Measurements from ENCODE around the gene PXK.
"Not testable (repeated sequence)": the region's sequence is repeated elsewhere in the genome, so short reads cannot be mapped to it uniquely, and the experiment has no call there.

The PXK gene

DNA sequence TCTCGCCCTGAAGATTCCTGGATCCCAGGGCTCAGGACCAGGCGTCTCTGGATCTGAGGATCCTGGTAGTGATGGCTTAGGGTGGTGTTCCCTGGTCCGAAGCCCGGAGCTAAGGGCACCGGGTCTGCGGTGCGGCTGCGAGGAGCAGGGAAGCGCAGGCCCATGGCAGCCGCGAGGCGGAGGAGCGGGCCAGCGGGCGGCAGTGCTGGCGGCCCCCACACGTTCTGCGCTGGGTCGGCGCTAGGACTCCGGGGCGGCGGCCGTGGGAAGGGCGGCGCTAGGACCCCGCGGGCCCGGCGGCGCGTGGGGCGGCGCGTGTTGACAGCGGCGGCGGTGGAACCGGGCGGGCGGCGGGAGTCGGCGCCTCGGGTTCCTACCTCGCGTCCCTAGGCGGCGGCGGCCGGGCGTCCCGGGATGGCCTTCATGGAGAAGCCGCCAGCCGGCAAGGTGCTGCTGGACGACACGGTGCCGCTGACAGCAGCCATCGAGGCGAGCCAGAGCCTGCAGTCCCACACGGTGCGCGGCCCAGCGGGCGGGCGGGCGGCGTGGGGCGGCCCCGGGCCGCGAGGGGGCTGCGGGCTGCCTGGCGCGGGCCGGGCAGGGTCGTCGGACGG, at the start of gene PXK:
TSS of gene PXK (plus strand) at position 318 of the 614 bp plus-strand sequence. CDS start at position 415, 97 bp downstream.
- DNase-seq, result peak in 1 of 2 experiments; percentile 47

GRCh38 chr3:58285334-58285733, 47.4 kb upstream of the PXK start:
- DNase-seq, result no peak

DNA sequence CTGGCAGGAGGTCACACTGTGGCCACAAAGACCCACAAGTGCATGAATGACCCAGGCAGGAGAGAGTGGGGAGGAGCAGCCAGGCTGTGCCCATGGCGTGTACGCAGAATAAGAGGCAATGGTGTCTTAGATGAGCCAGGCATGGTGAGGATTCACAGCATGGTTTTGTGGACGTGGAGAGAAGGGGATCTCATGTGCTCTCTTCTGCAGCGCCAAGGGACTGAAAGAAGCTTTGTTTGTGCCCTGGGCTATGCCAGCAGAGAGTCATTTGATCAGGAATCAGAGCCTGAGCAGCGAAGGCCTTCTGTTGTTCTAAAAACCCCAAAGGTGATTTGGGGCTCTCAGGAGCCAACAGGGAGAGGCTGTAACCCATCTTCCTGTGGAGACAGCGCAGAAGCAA, 45.3 kb upstream of the PXK start:
- DNase-seq, result no peak

DNA sequence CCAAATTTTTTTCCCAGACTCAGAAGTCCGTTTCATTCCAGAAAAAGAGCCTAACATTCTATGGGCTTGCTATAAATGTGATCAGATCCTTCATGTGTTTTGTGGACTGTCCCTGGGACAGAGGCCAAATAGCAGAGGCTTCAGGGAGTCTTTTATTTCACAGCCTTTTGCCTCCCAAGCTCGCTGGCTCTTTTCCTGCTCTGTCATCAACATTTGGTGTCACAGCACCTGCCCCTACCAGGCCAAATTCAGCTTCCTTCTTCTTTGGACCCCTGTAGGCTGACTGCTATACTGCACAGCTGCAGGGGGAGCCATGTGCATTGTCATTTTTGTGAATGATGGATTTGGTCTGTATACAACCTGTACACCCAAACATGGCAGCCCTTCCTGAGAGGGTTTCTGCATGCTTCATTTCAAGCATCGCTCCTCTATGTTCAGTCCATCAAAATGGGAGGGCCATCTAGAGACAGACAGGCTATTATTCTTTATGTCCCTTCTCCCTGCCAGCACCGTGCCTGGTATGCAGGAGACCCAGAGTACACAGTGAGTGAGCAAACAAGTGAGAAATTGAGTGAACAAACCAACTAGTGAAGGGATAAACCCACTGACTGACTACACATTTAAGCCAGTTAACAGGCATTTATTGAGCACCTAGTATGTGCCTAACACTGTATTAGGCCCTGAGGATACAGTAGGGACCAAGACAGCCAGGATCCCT, 44.5 kb upstream of the PXK start:
- no peak for DNase-seq

GRCh38 chr3:58288964-58289613, 43.6 kb upstream of the PXK start:
- not testable (repeated sequence) for DNase-seq

DNA sequence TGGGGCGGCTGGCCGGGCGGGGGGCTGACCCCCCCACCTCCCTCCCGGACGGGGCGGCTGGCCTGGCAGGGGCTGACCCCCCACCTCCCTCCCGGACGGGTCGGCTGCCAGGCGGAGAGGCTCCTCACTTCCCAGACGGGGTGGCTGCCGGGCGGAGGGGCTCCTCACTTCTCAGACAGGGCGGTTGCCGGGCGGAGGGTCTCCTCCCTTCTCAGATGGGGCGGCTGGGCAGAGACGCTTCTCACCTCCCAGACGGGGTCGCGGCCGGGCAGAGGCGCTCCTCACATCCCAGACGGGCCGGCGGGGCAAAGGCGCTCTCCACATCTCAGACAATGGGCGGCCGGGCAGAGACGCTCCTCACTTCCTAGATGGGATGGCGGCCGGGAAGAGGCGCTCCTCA, 42.2 kb upstream of the PXK start:
- not testable (repeated sequence) for DNase-seq

- no peak for DNase-seq
Measured at GRCh38 chr3:58291671-58292338, 40.9 kb upstream of the PXK start.

DNA sequence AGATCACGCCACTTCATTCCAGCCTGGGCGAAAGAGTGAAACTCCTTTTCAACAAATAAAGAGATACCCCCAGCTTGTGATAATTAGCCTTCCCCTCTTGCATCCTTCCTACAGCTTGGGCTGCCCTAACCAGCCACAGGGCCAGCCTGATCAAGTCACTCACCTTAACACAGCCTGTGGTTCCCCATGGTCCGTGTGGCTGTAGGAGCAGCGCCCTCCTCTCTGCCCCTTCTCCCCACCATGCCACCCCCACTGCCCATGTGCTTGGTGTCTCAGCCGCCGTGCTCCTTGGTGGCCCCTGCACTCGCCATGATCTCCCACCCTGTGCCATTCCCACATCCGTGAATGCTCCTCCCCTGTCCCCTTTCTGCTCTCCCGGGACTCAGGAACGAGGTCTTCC, 39.8 kb upstream of the PXK start:
- DNase-seq, result no peak

DNA sequence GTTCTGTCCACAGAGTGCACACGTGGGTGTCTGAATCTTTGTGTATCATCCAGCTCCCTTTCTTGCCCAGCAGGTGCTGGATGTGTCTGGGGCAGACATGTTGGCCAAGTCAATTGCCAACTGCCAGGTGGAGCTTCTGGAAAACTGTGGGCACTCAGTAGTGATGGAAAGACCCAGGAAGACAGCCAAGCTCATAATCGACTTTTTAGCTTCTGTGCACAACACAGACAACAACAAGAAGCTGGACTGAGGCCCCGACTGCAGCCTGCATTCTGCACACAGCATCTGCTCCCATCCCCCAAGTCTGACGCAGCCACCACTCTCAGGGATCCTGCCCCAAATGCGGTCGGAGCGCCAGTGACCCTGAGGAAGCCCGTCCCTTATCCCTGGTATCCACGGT, 39.2 kb upstream of the PXK start:
- DNase-seq, result no peak

GRCh38 chr3:58296269-58296668, 36.4 kb upstream of the PXK start:
- DNase-seq, result no peak

GRCh38 chr3:58296843-58297242, 35.8 kb upstream of the PXK start:
- DNase-seq, result no peak

DNA sequence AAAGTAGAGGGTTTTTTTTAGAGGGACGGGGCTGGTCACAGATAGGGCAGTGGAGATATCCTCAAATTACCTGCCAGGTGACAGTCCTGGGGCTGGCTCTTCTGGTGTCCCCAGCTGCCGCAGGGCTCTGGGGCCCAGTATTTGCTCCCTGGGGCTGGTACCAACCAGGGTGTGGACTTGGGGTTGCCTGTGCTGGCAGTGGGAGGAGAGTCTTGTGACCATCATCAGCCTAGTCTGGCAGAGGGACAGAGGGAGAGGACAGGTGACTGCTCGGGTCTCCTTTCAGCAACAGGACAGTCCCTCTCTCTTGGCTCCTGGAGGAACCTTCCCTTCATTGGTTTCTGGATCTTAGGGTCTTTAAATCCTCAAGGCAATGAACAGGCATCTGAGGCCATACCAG, 34.5 kb upstream of the PXK start:
- DNase-seq, result no peak

DNA sequence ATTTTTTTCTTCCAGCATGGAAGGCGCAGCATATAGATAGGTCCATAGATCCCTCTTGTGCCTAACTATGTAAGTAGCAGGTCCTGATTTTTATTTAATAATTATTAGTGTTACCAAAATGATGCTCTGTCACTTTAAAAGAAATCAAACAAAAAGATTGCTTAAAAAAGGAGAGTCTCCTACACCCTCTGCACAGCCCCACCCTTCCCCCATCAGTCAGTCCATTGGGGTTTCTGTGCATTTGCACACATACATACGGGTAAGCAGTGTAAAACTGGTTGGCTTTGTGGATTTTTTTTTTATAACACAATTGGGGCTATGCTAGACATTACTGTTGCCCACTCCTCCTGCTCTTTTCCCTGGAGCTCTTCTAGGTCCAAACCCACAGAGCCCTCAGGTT, 33.6 kb upstream of the PXK start:
- no peak for DNase-seq

DNA sequence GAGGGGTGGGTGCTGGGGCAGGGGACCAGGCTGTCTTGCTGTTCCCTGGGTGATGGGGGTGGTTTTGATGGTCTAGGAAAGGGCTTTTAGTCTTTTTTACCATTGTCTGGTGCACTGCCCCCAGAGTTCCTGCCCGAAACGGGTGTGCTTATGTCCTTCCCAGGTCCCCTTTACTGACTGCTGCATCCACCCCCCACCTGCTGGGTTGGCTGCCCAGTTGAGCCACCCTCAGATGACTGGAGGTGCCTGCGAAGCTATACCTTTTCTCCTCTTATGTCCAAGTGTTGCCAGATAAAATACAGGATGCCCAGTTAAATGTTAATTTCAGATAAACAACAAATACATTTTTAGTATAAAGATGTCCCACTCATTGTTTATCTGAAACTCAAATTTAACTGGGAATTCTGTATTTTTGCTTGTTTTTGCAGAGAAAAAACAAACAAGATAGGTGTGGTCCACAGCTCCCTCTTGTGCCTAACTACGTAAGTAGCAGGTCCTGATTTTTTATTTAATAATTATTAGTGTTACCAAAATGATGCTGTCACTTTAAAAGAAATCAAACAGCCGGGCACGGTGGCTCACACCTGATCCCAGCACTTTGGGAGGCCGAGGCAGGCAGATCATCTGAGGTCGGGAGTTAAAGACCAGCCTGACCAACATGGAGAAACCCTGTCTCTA, 32.7 kb upstream of the PXK start:
- DNase-seq, result no peak

- DNase-seq, result peak; percentile 77 to 80
Measured at GRCh38 chr3:58305882-58306711, 26.6 kb upstream of the PXK start, which contains the start of the genes HTD2 and RPP14. HTD2 (plus strand) TSS chr3:58306520; CDS start chr3:58317614, 11,094 bp downstream. RPP14 (plus strand) TSS chr3:58306245; CDS start chr3:58310330, 4,085 bp downstream.

- no peak for DNase-seq
Measured at GRCh38 chr3:58307639-58308215, 25.0 kb upstream of the PXK start.

DNA sequence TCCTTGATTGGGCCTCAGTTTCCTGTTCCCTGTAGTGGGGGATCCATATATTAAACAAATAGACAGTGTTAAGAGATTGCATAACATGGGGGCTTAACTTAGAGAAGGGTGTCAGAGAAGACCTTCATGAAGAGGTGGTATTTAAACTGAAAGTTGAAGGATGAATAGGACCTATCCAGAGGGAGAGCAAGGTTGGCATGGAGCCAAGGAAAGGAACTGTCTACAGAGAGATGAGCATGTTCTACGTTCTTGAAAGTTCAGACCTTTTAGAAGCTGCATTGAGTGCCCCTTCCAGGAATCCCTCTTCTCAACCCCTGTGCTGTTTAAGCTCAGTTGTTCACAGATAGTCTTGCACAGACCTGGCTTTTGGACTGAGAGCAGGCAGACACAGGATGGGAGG, 24.0 kb upstream of the PXK start:
- no peak for DNase-seq

- DNase-seq, result no peak
Measured at GRCh38 chr3:58317811-58318210, 14.9 kb upstream of the PXK start.

- no peak for DNase-seq
Measured at GRCh38 chr3:58321791-58322190, 10.9 kb upstream of the PXK start.

GRCh38 chr3:58322793-58323192, 9.9 kb upstream of the PXK start:
- DNase-seq, result no peak
